Transverse colon (tissue), 4 donors: ENCODE results near the gene PRMT6. TPM values are rescaled to one million over a fixed set of nuclear protein-coding genes. Genes with fewer than 3 reads are reported as not detected.
"Not testable (repeated sequence)": the region's sequence is repeated elsewhere in the genome, so short reads cannot be mapped to it uniquely, and the experiment has no call there.

ENCODE experiments used
- DNase-seq: peaks from one replicate; pipeline ENCODE4 v3.0.0-alpha.2; 2019
- H3K27ac ChIP-seq, 4 donors: fragments of 200-600 bp; sonication (generic); 2 replicates each; pipeline ENCODE4 v1.5.1; 2016 to 2018; ENCODE audit warnings: inconsistent platforms in 4 of 4
- H3K27me3 ChIP-seq: fragments of 200-600 bp; sonication (generic); 2 replicates; pipeline ENCODE4 v1.5.1; 2017; ENCODE audit warnings: inconsistent platforms
- H3K36me3 ChIP-seq, 4 donors: fragments of 200-600 bp; sonication (generic); 2 replicates each; pipeline ENCODE4 v1.5.1; 2017 to 2019; ENCODE audit warnings: inconsistent platforms in 4 of 4
- H3K4me1 ChIP-seq, 4 donors: fragments of 200-600 bp; sonication (generic); 2 replicates each; pipeline ENCODE4 v1.5.1; 2017 to 2020; ENCODE audit warnings: inconsistent platforms in 4 of 4
- H3K4me3 ChIP-seq, 4 donors: fragments of 200-600 bp; sonication (generic); 1 replicate in 1 of 4; 2 replicates in 3 of 4; pipeline versions ENCODE4 v1.5.1 to v1.6.1; 2017 to 2019; ENCODE audit warnings: inconsistent platforms in 4 of 4
- H3K9me3 ChIP-seq, 2 donors: fragments of 200-600 bp; sonication (generic); 2 replicates each; pipeline ENCODE4 v1.5.1; 2017 to 2019; ENCODE audit warnings: inconsistent platforms in 2 of 2
- EP300 ChIP-seq: sonication (generic); formaldehyde crosslinking; IDR thresholded peaks from one replicate; pipeline ENCODE4 v1.6.1; 2017; ENCODE audit warnings: antibody characterized with exemption, low read depth
- POLR2A ChIP-seq: fragments of 450-650 bp; IDR thresholded peaks from one replicate; pipeline ENCODE4 v1.6.1; 2016; ENCODE audit warnings: antibody characterized with exemption, mild to moderate bottlenecking, moderate library complexity
- POLR2AphosphoS5 ChIP-seq, 3 donors: sonication (generic); formaldehyde crosslinking; IDR thresholded peaks; one replicate each; pipeline ENCODE4 v1.6.1; 2016; ENCODE audit warnings: antibody characterized with exemption in 3 of 3
- WGBS, 2 donors: methylation state at CpG; one replicate each; pipeline ENCODE4 v1.1.5; 2018; ENCODE audit warnings: low coverage in 1 of 2; 5-methylcytosine and 5-hydroxymethylcytosine counted together
- in situ Hi-C, 4 donors: fragments of 200-750 bp; cut with MboI; loops; one replicate each; pipeline versions ENCODE4 v1.15.0 to v1.15.1; 2017; ENCODE audit warnings: low sequenced_read_pairs in 3 of 4, low pct_ligation_motif_present in 1 of 4, low pct_unique_long_range_greater_than_20kb in 1 of 4
- intact Hi-C: fragments of 100-400 bp; cut with DNase I; formaldehyde crosslinking; loops from one replicate; pipeline ENCODE4 v1.15.1; 2023; ENCODE audit warnings: low total_unique reads
- total RNA-seq, 4 donors: library from RNA; depleted of rRNA; stranded (reverse); fragments of >200 nt; gene quantifications; one replicate each; pipeline ENCODE4 v1.1.0, GENCODE V29; 2016
- TF ChIP-seq, protein P1 (sequence below), 5 experiments: fragments of 200-600 bp in 3 of 5; fragments of 450-650 bp in 2 of 5; sonication (generic) in 3 of 5; IDR thresholded peaks; 1 replicate in 2 of 5; 2 replicates in 3 of 5; pipeline ENCODE4 v1.5.1; 2016 to 2017; ENCODE audit warnings: antibody characterized with exemption in 5 of 5, inconsistent platforms in 3 of 5, mild to moderate bottlenecking in 2 of 5, moderate library complexity in 1 of 5

PRMT6 gene
- total RNA-seq, 4 donors from 2014 or later: 10.7 to 15.7 (median 12.0) TPM

DNA sequence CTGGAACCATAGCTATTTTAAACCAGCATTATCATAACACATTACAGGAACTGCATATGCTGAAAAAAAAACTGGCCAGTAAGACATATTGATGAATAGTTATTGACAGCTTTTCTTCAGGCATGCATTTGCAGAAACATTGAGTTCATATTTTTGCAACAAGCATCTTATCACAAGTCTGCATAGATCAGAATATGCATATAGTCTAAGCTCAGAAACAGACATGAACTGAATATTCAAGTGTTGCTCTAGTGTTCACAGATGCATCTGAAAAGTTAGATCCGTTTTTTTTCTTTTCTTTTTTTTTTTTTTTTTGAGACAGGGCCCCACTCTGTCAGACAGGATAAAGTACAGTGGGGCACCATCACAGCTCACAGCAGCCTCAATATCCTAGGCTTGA lies 22.8 kb downstream of the PRMT6 start:
- Histone ChIP-seq H3K9me3 (peaks cover 0 to 5% of the 10 kb centered on the region in 2 donors), H3K27ac (no peak overlapping the region), H3K4me3 (no peak overlapping the region), H3K4me1 (no peaks in the 10 kb centered on the region), H3K27me3 (no peaks in the 10 kb centered on the region), H3K36me3 (no peaks in the 10 kb centered on the region)
- DNase-seq: no peak
- WGBS, 2 donors: 20 to 29% methylated on average over 1 of the region's 1 CpG
- in situ Hi-C loops: no loop called here
- intact Hi-C loops: no loop called here
- TF ChIP-seq, protein P1, sequence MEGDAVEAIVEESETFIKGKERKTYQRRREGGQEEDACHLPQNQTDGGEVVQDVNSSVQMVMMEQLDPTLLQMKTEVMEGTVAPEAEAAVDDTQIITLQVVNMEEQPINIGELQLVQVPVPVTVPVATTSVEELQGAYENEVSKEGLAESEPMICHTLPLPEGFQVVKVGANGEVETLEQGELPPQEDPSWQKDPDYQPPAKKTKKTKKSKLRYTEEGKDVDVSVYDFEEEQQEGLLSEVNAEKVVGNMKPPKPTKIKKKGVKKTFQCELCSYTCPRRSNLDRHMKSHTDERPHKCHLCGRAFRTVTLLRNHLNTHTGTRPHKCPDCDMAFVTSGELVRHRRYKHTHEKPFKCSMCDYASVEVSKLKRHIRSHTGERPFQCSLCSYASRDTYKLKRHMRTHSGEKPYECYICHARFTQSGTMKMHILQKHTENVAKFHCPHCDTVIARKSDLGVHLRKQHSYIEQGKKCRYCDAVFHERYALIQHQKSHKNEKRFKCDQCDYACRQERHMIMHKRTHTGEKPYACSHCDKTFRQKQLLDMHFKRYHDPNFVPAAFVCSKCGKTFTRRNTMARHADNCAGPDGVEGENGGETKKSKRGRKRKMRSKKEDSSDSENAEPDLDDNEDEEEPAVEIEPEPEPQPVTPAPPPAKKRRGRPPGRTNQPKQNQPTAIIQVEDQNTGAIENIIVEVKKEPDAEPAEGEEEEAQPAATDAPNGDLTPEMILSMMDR (IDR thresholded peaks at IDR 0.05): no peak
- TF ChIP-seq POLR2AphosphoS5 (IDR thresholded peaks at IDR 0.05) (no peak), POLR2A (no peak), EP300 (no peak)

- in situ Hi-C loops (no loop called here), intact Hi-C loops (no loop called here)
- Histone ChIP-seq H3K36me3 (no peaks in the 10 kb centered on the region), H3K4me3 (no peak overlapping the region), H3K27ac (no peak overlapping the region), H3K9me3 (peaks cover 0 to 5% of the 10 kb centered on the region in 2 donors), H3K27me3 (no peaks in the 10 kb centered on the region), H3K4me1 (no peaks in the 10 kb centered on the region)
- DNase-seq: no peak
- TF ChIP-seq POLR2A (no peak), EP300 (no peak), POLR2AphosphoS5 (IDR thresholded peaks at IDR 0.05) (no peak)
- TF ChIP-seq, protein P1 (IDR thresholded peaks at IDR 0.05): no peak
- WGBS, 2 donors: 62 to 76% methylated on average over 2 of the region's 2 CpGs
Measured at GRCh38 chr1:107081102-107081501, 24.6 kb downstream of the PRMT6 start.

DNA sequence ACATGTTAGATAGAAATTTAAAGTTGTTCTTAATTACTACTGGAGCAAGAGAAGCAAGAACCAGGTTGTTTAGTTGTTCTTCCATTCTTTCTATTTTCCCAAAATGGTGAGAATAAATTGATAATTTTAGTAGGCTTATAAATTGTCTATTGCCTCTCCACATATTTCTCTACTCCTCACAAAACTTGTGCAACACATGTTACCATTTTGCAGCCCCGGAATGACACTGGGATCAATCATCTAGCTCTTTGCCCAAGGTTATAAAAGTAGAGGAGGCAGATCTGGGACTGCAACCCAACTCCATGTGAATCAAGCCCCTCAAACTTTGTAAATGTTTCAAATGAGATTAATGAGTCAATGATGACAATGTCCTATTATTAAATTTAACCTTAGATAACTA lies 34.9 kb downstream of the PRMT6 start:
- no peak overlapping the region for H3K27ac ChIP-seq
- H3K9me3 ChIP-seq: no peaks in the 10 kb centered on the region
- 90% methylated on average over 1 of the region's 1 CpG; no CpG with 5 or more reads in 1 of the 2 donors for WGBS, 2 donors
- H3K4me3 ChIP-seq: no peak overlapping the region
- in situ Hi-C loops: no loop called here
- H3K27me3 ChIP-seq: no peaks in the 10 kb centered on the region
- no peaks in the 10 kb centered on the region for H3K36me3 ChIP-seq
- no peaks in the 10 kb centered on the region for H3K4me1 ChIP-seq
- TF ChIP-seq POLR2AphosphoS5 (IDR thresholded peaks at IDR 0.05) (no peak), EP300 (no peak), POLR2A (no peak)
- TF ChIP-seq, protein P1 (IDR thresholded peaks at IDR 0.05): no peak
- no peak for DNase-seq
- intact Hi-C loops: no loop called here

GRCh38 chr1:107093395-107093794 lies 36.9 kb downstream of the PRMT6 start:
- WGBS, 2 donors: 89% methylated on average over 1 of the region's 1 CpG; no CpG with 5 or more reads in 1 of the 2 donors
- H3K27me3 ChIP-seq, intact Hi-C loops, H3K9me3 ChIP-seq, H3K27ac ChIP-seq, H3K4me1 ChIP-seq, in situ Hi-C loops, H3K36me3 ChIP-seq, H3K4me3 ChIP-seq, DNase-seq: not testable (repeated sequence)

GRCh38 chr1:107095647-107096046 lies 39.2 kb downstream of the PRMT6 start:
- TF ChIP-seq, protein P1 (IDR thresholded peaks at IDR 0.05): no peak
- TF ChIP-seq POLR2A (no peak), POLR2AphosphoS5 (IDR thresholded peaks at IDR 0.05) (no peak), EP300 (no peak)
- Histone ChIP-seq H3K27me3 (no peaks in the 10 kb centered on the region), H3K9me3 (no peaks in the 10 kb centered on the region), H3K27ac (no peak overlapping the region), H3K4me3 (no peak overlapping the region), H3K4me1 (no peaks in the 10 kb centered on the region), H3K36me3 (no peaks in the 10 kb centered on the region)
- no peak for DNase-seq
- intact Hi-C loops (no loop called here), in situ Hi-C loops (no loop called here)
